Coronary artery (tissue), 2 donors: Measurements from ENCODE around the gene ERN1.

Source experiments
- DNase-seq: peaks from one replicate; pipeline ENCODE4 v3.0.0-alpha.2; 2017; ENCODE audit warnings: low spot score
- H3K27ac ChIP-seq, 2 donors: fragments of 200-600 bp; sonication (generic); one replicate each; pipeline ENCODE4 v1.5.1; 2016 to 2019
- H3K4me3 ChIP-seq: fragments of 200-600 bp; sonication (generic); 2 replicates; pipeline ENCODE4 v1.5.1; 2016; ENCODE audit warnings: mild to moderate bottlenecking, moderate library complexity
- TF ChIP-seq, protein P1 (sequence below): fragments of 200-600 bp; sonication (generic); IDR thresholded peaks from one replicate; pipeline ENCODE4 v1.5.1; 2019; ENCODE audit warnings: antibody characterized with exemption

Gene ERN1

DNA sequence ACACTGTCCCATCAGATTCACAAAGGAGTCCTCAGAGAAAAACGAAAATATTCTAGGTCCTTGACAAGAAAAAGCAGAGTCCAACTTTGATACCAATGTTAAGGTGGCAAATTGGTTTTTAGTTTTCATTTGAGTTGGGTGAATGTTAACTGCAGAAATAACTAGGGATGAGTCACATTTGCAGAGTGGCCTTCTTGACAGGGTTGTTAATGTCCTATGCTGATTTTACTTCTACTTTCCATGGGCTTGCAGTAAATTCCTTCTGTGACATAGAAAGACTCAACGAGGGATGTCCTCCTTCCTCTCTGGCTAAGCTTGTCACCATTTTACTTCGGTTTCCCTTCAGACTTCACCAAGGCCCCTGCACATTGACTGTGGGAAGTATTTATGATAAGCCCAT, 62.3 kb downstream of the ERN1 start:
- TF ChIP-seq, protein P1, sequence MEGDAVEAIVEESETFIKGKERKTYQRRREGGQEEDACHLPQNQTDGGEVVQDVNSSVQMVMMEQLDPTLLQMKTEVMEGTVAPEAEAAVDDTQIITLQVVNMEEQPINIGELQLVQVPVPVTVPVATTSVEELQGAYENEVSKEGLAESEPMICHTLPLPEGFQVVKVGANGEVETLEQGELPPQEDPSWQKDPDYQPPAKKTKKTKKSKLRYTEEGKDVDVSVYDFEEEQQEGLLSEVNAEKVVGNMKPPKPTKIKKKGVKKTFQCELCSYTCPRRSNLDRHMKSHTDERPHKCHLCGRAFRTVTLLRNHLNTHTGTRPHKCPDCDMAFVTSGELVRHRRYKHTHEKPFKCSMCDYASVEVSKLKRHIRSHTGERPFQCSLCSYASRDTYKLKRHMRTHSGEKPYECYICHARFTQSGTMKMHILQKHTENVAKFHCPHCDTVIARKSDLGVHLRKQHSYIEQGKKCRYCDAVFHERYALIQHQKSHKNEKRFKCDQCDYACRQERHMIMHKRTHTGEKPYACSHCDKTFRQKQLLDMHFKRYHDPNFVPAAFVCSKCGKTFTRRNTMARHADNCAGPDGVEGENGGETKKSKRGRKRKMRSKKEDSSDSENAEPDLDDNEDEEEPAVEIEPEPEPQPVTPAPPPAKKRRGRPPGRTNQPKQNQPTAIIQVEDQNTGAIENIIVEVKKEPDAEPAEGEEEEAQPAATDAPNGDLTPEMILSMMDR = no peak
- DNase-seq = no peak
- no peak overlapping the region for H3K4me3 ChIP-seq
- no peak overlapping the region for H3K27ac ChIP-seq

DNA sequence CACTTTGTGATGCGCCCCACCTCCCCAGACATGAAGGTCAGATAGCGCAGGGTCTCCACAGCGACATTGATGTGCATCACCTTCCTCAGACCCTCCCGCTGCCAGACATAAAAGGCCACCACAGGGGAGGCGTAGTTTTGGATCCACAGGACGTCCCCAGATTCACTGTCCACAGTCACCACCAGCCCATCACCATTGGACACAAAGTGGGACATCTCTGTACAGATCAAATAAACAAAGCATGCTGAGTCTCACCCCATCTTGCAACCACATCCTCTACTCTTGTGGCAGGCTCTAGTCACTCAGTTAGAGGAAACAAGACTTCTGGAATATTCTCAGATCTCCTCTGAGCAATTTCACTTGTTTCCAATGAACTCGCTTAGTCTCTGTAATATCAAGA, 63.2 kb downstream of the ERN1 start:
- Histone ChIP-seq H3K4me3 (no peak overlapping the region), H3K27ac (no peak overlapping the region)
- TF ChIP-seq, protein P1 = no peak

DNA sequence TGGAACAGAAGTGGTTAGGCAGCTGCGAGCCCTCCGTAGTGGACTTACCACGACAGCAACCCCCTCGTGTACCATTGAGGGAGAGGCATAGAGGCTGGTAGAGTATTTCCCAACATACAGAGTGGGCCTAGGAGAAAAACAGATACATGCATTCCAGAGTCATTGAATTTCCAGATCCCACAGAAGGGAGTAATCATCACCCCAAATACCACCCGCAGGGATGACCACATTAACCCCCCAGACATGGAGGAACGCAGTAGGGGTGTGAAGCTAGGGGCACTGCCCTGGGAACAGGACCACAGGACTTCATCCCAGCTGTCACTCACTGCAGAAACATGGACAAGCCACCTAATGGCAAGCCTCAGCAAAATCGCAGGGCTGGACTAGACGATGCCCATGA, 64.8 kb downstream of the ERN1 start:
- no peak overlapping the region for H3K4me3 ChIP-seq
- no peak for DNase-seq
- no peak overlapping the region for H3K27ac ChIP-seq
- TF ChIP-seq, protein P1 = no peak

More for the DNA sequence above, 63.2 kb downstream of the ERN1 start:
- no peak for DNase-seq

DNA sequence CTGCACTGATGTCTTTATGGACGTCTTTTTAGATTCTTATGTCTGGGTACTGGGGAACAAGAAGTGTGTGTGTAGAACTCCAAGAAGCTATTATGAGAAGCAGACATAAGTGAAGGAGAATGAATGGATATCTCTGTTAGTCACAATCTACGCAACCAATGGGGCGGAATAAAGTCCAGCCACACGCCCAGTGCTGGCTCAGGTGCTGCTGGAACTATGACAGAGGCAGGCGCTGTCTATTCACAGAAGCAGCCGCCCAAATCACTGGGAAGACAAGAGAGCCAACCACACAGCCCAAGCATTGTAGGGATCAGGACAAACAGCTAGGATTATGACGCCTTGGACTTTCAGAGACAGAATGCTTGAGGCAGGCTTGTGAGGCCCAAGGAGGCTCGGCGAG, 65.6 kb downstream of the ERN1 start:
- Histone ChIP-seq H3K27ac (no peak overlapping the region), H3K4me3 (no peak overlapping the region)
- TF ChIP-seq, protein P1 = no peak
- DNase-seq = no peak

DNA sequence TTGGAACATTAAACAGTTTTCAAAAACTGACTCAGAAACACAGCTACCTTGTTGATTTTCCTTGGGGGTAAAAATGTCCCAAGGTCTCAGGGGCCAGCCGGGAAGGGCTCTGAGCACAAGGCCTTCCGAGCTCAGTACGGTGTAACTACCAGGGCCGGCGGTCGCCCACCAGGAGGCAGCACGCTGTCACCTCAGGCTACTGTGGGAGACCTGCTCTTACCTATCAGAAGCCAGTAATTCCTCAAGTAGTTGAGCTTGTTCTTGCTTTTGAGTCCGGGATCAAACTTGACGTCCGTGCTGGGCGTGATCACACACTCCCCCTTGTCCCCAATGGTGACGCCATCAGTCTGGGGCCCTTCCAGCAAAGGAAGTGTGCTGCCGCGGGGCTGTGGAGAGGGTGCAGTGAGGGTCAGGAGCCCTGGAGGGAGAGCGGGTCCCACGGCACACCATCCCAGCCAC, 66.1 kb downstream of the ERN1 start:
- TF ChIP-seq, protein P1 = no peak
- DNase-seq = no peak
- H3K27ac ChIP-seq = no peak overlapping the region
- no peak overlapping the region for H3K4me3 ChIP-seq

DNA sequence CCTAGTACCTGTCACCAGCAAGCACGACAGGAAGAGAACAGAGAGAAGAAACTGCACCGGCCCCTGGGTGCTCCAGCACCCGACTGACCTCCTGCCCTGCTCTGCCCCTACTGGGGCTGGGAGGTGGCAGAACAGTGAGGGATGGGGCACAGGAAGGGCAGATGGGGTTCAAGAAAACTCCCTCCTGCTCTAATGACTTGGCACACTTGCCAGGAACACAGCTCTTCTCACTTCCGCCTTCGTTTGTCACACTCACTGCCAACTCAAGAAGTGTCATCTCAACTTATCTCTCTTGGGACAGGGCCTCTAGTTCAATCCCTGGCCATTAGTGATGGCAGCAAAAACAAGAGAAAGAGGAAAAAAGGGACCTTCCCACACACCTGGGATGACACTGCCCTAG, 66.9 kb downstream of the ERN1 start:
- no peak overlapping the region for H3K27ac ChIP-seq
- no peak overlapping the region for H3K4me3 ChIP-seq
- no peak for DNase-seq
- TF ChIP-seq, protein P1 = no peak

DNA sequence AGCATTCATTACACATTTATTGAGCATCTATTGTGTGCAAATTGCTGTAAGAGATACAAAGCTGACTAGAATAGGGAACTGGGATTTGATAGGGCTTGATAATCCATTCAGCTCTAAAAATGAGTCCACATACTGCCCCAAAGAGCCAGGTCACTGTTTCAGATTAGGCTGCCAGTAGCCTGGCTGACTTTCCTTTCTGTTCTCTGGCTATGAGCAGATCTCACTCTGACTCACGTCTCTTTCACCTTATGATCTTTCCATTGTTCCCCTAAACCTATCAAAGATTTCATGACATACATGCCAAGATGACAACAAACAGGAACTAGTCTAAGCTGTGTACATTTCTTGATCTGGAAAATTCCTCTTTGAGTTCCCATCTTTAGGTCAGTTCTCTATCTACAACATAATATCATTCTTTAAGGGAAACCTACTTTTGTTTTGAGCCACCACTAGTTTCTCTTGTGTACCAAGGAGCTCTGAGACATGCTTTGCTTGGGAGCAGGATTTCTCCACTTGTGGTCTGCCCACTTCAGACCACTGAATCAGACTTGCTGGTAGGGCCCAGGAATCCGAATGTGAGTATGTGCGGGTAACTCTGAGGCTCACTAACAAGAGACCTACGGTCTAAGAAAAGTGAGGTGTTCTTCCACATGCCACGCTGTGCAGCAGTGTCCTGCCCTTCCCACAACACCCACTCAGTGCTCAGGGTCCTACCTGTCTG, 68.6 kb downstream of the ERN1 start:
- H3K4me3 ChIP-seq = no peak overlapping the region
- TF ChIP-seq, protein P1 = no peak
- DNase-seq = no peak
- no peak overlapping the region for H3K27ac ChIP-seq
